PC-9 (cell line): ENCODE results near the gene VGLL4.

Source experiments
- CTCF ChIP-seq: fragments of 200-600 bp; sonication (generic); conservative IDR thresholded peaks from 2 replicates; pipeline ENCODE4 v1.6.1; 2017; ENCODE audit warnings: mixed run types, antibody characterized with exemption, mild to moderate bottlenecking, moderate library complexity
- EZH2 ChIP-seq: fragments of 200-600 bp; sonication (generic); IDR thresholded peaks from 2 replicates; pipeline ENCODE4 v1.8.0; 2017; ENCODE audit warnings: antibody characterized with exemption, low read depth

GRCh38 chr3:11582191-11582968 lies 61.3 kb downstream of the VGLL4 start:
- TF ChIP-seq CTCF (no peak), EZH2 (no peak)
